PC-3 (cell line): ENCODE measurements around the gene IFI6. TPM values are rescaled to one million over a fixed set of nuclear protein-coding genes. Genes with fewer than 3 reads are reported as not detected.
"Not testable (repeated sequence)": the region's sequence is repeated elsewhere in the genome, so short reads cannot be mapped to it uniquely, and the experiment has no call there.

Experiments
- ATAC-seq: fragments of 200-7000 bp; cut with Tn5 transposase; 2 replicates; pipeline ENCODE4 v1.9.1; 2020; ENCODE audit warnings: mild to moderate bottlenecking, moderate library complexity
- BruUV-seq: library from RNA; stranded (reverse); fragments of 400-500 nt; replicated peaks from 2 replicates; lab custom pipeline; 2021; lab: Mats Ljungman, UMichigan
- CTCF ChIA-PET: fragments of 300-600 bp; sonication (Branson Sonifier 250); formaldehyde crosslinking; loops from one replicate; lab custom pipeline; 2022; ENCODE audit warnings: antibody characterized with exemption; lab: Charles Lee
- POLR2A ChIA-PET: fragments of 300-600 bp; sonication (Branson Sonifier 250); formaldehyde crosslinking; loops from one replicate; lab custom pipeline; 2022; ENCODE audit warnings: antibody characterized with exemption; ENCODE audit not compliant: unreplicated experiment; lab: Charles Lee
- DNase-seq: peaks from one replicate; pipeline ENCODE4 v3.0.0-alpha.2; 2015
- H2AFZ ChIP-seq: fragments of 300-600 bp; sonication (generic); 2 replicates; pipeline ENCODE4 v1.6.0; 2016; ENCODE audit warnings: antibody characterized with exemption, low read length
- H3F3A ChIP-seq: fragments of 300-600 bp; sonication (generic); one replicate; pipeline ENCODE4 v1.6.0; 2017; ENCODE audit warnings: antibody characterized with exemption, low read length, control low read depth, mild to moderate bottlenecking; ENCODE audit not compliant: unreplicated experiment
- H3K27ac ChIP-seq: fragments of 300-600 bp; sonication (generic); 2 replicates; pipeline ENCODE4 v1.5.1; 2016; ENCODE audit warnings: mild to moderate bottlenecking, low read length
- H3K27me3 ChIP-seq: fragments of 300-600 bp; sonication (generic); 2 replicates; pipeline ENCODE4 v1.6.1; 2016; ENCODE audit warnings: low read length, mixed read lengths
- H3K36me3 ChIP-seq: fragments of 300-600 bp; sonication (generic); 2 replicates; pipeline ENCODE4 v1.6.1; 2016; ENCODE audit warnings: low read depth, mixed run types, low read length, mixed read lengths
- H3K4me1 ChIP-seq: fragments of 300-600 bp; sonication (generic); 2 replicates; pipeline ENCODE4 v1.5.1; 2016; ENCODE audit warnings: low read length; ENCODE audit not compliant: insufficient read depth
- H3K4me2 ChIP-seq: fragments of 300-600 bp; sonication (generic); 2 replicates; pipeline ENCODE4 v1.6.0; 2016; ENCODE audit warnings: low read length
- H3K4me3 ChIP-seq: fragments of 300-600 bp; sonication (generic); 2 replicates; pipeline ENCODE4 v1.5.1; 2016; ENCODE audit warnings: mild to moderate bottlenecking, low read length, mixed read lengths
- H3K79me2 ChIP-seq: fragments of 300-600 bp; sonication (generic); 2 replicates; pipeline ENCODE4 v1.6.1; 2017; ENCODE audit warnings: low read length, mixed read lengths
- H3K9ac ChIP-seq: fragments of 300-600 bp; sonication (generic); 2 replicates; pipeline ENCODE4 v1.6.0; 2016; ENCODE audit warnings: mild to moderate bottlenecking, low read length
- H3K9me2 ChIP-seq: fragments of 300-600 bp; sonication (generic); replicated peaks from 2 replicates; pipeline ENCODE4 v1.6.1; 2016; ENCODE audit warnings: mixed run types, low read length, mixed read lengths
- H3K9me3 ChIP-seq: fragments of 300-600 bp; sonication (generic); 2 replicates; pipeline ENCODE4 v1.6.1; 2016; ENCODE audit warnings: low read length, mixed read lengths
- H4K20me1 ChIP-seq: fragments of 300-600 bp; sonication (generic); 2 replicates; pipeline ENCODE4 v1.6.1; 2016; ENCODE audit warnings: low read length, mixed read lengths
- CTCF ChIP-seq: fragments of 300-600 bp; sonication (generic); conservative IDR thresholded peaks from 2 replicates; pipeline ENCODE4 v1.5.1; 2017; ENCODE audit warnings: antibody characterized with exemption, low read depth, mild to moderate bottlenecking, low read length
- EZH2 ChIP-seq: fragments of 300-600 bp; sonication (generic); IDR thresholded peaks from one replicate; pipeline ENCODE4 v1.6.1; 2017; ENCODE audit warnings: antibody characterized with exemption, mild to moderate bottlenecking, low read length; ENCODE audit not compliant: unreplicated experiment
- EZH2phosphoT487 ChIP-seq: fragments of 300-600 bp; sonication (generic); IDR thresholded peaks from 2 replicates; pipeline ENCODE4 v1.6.1; 2018; ENCODE audit warnings: mild to moderate bottlenecking, antibody characterized with exemption, low read length, borderline replicate concordance
- intact Hi-C: fragments of 100-400 bp; cut with micrococcal nuclease; formaldehyde crosslinking; loops from 2 replicates; pipeline ENCODE4 v1.9.0; 2023
- total RNA-seq: library from RNA; depleted of rRNA; stranded (reverse); fragments of >200 nt; gene quantifications from 2 replicates; pipeline ENCODE4 v1.2.3, GENCODE V29; 2014

The IFI6 gene
- total RNA-seq, 1 experiment from 2014 or later, result 16.5 TPM

GRCh38 chr1:27643600-27644368 is 28.2 kb downstream of the IFI6 start:
- CTCF ChIA-PET, result interaction anchor here (0.7 kb wide), 1 partner anchor 204 kb away, joined by 3 read pairs; no protein-coding TSS in a partner anchor
- no peaks in the 10 kb centered on the region for H3K36me3 ChIP-seq
- no peaks in the 10 kb centered on the region for H3K9me3 ChIP-seq
- no peak overlapping the region for H3K4me3 ChIP-seq
- H4K20me1 ChIP-seq, result no peaks in the 10 kb centered on the region
- TF ChIP-seq CTCF (peak; percentile 80), EZH2 (no peak)
- POLR2A ChIA-PET, result no interaction called here
- no peak overlapping the region for H2AFZ ChIP-seq
- no peak overlapping the region for H3K9ac ChIP-seq
- H3K27me3 ChIP-seq, result no peaks in the 10 kb centered on the region
- DNase-seq (peak; percentile 59), ATAC-seq (peak; percentile 80)
- no peaks in the 10 kb centered on the region for H3K4me1 ChIP-seq
- no peak overlapping the region for H3K27ac ChIP-seq
- BruUV-seq, result no TSS peak
- no peaks in the 10 kb centered on the region for H3F3A ChIP-seq
- no peaks in the 10 kb centered on the region for H3K79me2 ChIP-seq
- intact Hi-C loops, result loop anchor here (1.0 kb wide), 1 partner anchor 20 kb away; no protein-coding TSS in a partner anchor
- no peaks in the 10 kb centered on the region for H3K9me2 ChIP-seq
- H3K4me2 ChIP-seq, result no peak overlapping the region

DNA sequence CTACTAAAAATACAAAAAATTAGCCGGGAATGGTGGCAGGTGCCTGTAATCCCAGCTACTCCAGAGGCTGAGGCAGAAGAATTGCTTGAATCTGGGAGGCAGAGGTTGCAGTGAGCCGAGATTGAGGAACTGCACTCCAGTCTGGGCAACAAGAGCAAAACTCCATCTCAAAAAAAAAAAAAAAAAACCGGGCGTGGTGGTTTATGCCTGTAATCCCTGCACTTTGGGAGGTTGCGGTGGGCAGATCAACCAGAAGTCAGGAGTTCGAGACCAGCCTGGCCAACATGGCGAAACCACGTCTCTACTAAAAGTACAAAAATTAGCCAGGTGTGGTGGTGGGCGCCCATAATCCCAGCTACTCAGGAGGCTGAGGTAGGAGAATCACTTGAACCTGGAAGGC is 31.5 kb downstream of the IFI6 start:
- H3K4me2 ChIP-seq, BruUV-seq, H3K27ac ChIP-seq, H3K27me3 ChIP-seq, H4K20me1 ChIP-seq, ATAC-seq, POLR2A ChIA-PET, H3K9me2 ChIP-seq, H3K9ac ChIP-seq, CTCF ChIA-PET, H3K4me1 ChIP-seq, H3K79me2 ChIP-seq, H3F3A ChIP-seq, H3K4me3 ChIP-seq, H3K36me3 ChIP-seq, H2AFZ ChIP-seq, H3K9me3 ChIP-seq, intact Hi-C loops, DNase-seq: not testable (repeated sequence)

- Histone ChIP-seq H3K4me3 (no peak overlapping the region), H3K9me2 (no peaks in the 10 kb centered on the region), H3K27ac (no peak overlapping the region), H3K4me1 (no peaks in the 10 kb centered on the region), H3K27me3 (no peaks in the 10 kb centered on the region), H3K36me3 (no peaks in the 10 kb centered on the region), H3K4me2 (no peak overlapping the region), H2AFZ (no peak overlapping the region), H4K20me1 (no peaks in the 10 kb centered on the region), H3K9me3 (no peaks in the 10 kb centered on the region), H3K79me2 (no peaks in the 10 kb centered on the region), H3K9ac (no peak overlapping the region), H3F3A (no peaks in the 10 kb centered on the region)
- ChIA-PET POLR2A (no interaction called here), CTCF (no interaction called here)
- intact Hi-C loops, result no loop called here
- no TSS peak for BruUV-seq
- TF ChIP-seq EZH2phosphoT487, result no peak
- ATAC-seq (no peak), DNase-seq (no peak)
Measured at GRCh38 chr1:27638805-27639204, 33.2 kb downstream of the IFI6 start.
